GM18498 (cell line): ENCODE data around the gene ANTXR1.

Experiments
- ATAC-seq: cut with Tn5 transposase; IDR thresholded peaks from one replicate; pipeline ENCODE4 v1.9.1; 2021; ENCODE audit warnings: mild to moderate bottlenecking, moderate library complexity; ENCODE audit not compliant: unreplicated experiment

ANTXR1 gene

DNA sequence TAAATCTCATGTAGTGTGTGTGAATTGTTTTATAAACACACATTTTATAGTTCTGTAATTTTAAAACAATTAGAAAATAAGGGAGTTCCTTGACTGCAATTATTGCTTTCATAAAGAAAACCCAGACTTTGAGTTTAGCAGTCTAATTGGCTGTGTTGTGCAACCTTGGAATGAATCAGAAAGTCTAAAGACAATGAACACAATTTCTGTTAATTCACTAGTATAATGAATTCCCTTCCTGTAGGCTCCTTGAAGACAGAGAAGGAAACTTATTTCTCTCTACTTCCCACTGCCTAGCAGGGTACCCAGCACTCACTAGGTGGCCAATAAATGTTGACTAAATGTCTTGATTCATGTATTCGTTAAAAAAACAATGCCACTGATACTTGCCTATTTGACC is 79.9 kb downstream of the ANTXR1 start:
- ATAC-seq, result no peak

DNA sequence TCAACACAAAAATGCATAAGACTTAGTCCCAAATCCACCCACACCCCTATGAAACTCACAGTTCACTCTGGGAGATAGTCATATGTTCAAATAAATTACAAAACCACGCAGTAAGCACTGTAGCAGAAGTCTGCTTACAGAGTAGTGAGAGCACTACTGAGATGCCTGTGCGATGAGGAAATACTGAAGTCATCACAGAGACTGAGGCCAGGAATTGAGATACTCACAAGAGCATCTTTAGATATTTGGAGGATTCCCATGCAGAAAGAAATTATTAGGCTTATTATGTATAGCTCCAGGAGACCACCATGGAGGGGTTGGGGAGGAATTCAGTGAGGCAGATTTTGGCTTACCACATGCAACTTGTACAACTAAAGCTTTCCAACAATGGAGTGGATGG is 82.3 kb downstream of the ANTXR1 start:
- no peak for ATAC-seq

DNA sequence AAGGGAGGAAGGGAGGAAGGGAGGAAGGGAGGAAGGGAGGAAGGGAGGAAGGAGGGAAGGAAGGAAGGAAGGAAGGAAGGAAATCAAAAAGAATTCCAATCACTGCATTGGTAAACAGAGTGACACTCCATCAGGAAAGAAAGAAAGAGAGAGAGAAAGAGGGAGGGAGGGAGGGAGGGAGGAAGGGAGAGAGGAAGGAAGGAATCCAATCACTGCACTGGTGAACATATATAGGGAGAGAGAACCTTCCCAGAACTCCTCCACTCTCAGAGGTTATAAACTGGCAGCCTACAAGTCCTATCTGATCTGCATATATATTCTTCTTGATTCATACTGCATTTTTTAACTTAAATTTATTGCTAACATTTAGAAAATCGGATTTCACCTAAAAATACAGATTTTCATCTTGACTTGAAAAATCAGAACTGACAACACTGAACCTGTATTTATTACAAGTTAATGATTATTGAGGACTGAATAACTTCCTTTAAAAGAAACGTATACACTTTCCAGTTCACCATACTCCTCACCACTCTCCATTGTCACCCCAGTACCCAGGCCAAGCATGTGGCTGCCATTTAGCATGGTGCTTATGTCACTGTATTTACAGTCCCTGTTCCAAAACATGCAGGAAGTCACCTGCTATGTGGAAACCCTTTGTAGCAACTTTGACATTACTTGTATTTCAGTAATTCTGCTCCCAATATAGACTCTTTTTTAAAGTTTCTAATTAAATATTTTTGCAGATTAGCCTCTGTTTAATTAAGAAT is 83.5 kb downstream of the ANTXR1 start:
- ATAC-seq, result no peak

DNA sequence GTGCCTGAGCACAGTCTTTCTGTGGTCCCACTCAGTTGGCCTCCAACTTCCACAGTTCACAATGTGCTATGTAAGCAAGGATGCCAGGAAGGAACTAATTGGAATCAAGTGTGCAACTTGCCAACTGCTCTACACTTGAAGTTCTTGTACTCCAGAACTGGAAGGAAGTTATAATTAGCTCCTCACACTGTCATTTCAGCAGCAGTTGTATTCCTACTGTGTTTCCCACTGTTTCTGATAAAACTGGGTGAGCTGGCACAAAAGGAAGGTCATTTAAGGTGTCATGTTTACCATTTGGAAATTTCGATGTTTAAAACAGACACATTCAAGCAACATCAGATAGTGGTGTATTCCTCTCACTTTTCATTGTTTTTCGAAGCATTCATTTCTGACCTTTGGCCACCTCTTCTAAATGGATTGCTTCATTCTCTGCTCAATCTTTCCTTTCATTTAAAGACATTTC is 84.2 kb downstream of the ANTXR1 start:
- no peak for ATAC-seq

DNA sequence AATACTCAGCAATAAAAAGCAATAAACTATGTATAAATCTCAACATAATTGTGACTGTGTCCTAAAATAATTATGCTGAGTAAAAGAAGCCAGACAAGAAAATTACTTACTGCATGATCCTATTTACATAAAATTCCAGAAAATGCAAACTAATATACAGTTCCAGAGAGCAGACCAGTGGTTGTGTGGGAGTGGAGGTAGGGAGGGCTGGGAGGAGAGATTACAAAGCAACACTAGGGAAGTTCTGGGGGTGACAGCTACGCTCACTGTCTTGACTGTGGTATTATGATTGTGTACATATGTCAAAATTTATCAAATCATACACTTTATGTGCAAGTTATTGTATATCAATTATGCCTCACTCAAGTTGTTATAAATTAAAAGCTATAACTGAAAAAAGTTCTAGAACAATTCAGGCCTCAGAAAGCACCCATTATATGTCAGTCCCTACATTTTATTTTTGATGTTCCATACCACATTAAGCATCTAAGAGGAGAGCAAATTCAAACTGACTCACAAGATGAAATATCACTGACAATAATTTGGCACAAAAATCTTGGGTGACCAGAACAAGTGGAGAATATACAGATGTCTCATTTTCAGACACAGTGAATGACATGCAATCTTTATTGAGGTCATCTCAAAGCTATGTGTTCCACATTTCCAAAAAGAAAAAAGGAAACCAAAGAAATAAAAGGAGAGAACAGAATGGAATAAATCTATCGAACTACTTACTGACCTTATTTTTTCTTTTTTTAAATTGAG is 85.1 kb downstream of the ANTXR1 start:
- ATAC-seq, result no peak

DNA sequence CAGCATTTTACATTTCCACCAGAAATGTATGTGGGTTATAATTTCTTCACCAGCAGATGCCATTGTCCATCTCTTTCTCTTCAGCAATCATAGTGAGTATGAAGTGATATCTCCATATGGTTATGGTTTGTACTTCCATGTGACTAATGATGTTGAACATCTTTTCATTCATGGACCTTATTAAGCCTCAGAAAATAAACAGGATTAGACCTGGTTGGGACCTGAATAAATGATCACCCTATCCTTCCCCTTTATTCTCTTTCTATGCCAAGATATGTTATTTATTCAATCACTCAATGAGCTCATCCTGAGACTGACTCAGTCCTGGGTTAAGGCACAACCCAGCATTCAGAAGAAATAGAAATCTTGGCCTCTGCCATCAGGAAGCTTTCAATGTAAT is 86.6 kb downstream of the ANTXR1 start:
- no peak for ATAC-seq

DNA sequence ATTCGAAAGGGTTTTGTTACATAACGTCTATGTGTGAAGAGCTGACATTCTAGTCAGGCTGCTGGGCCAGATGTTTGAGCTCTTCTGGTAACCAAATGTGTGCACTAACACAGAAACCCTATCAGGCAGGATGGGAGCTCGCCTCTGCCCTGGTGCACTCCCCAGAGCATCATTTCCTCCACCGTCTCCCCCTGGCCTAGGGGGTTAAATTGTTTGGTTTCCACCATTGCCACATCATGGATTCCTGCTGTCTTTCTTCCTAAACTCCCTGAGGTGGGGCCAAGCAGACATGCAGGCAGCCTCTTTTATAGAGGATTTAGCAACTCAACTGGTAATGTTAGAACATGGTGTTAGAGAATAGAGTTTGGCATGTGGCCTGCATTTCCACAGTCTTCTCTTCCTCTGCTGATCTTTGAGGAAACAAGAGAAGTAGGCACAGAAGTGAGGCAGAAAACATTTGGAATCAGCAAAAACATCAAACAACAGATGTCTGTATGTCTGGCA is 87.3 kb downstream of the ANTXR1 start:
- no peak for ATAC-seq

DNA sequence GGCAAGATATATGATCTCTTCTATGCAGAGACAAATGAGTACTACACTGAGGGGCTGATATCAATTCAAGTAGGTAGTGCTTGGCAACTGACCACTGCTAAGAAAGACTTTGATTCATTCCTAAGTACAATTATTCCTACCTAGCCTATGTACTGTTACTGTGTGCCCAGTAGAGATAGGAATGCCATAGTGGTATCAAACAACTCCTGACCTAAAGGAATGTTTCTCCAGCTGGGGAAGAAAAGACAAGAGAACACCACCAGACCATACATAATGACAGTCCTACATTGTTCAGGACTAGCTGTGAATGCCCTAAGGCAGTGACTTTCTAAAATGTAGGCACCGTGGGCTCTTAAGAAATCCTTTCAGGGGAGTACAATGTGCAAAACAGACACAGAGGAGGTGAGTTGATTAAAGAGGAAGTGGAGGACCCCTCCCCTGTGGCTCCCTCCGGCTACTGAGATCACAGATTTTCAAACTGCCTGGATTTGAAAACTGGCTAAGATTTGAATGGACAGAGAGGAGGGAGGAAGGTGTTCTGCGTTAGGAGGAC is 89.1 kb downstream of the ANTXR1 start:
- ATAC-seq, result no peak

DNA sequence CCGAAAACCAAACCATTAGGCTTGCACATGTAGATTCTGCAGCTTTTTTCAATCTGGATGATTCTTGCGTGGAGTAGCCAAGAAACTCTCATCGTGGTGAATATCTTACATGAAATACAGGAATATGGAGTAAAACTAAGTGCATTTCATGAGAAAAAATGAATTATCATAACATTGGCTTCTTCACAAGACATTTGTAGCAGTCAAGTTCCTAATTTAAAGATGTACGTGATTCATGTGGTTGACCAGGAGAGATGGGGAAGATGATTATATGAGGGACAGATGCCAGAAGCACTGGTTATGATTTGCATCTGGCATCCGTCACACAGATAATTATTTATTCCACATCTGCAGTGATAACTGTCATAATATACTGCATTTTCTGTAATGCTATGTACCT is 90.4 kb downstream of the ANTXR1 start:
- ATAC-seq, result no peak

DNA sequence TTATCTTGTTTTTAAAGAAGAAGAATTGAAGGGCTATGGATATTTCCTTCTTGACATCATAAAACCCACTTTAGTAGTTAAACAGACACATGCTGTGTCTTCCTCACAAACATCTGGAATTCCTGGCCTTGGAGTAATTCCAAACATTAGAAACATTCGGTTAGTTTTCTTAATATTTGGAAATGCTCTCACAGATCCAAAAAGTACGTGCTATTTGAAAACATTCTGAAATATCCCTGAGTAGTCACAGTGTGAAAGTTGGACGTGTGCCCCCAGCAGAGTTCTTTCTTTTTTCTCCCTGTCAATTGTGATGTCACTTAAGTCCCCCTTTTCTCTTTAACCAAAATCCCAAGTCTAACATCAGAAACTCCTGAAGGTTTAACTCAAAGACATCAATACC is 91.3 kb downstream of the ANTXR1 start:
- ATAC-seq, result no peak

DNA sequence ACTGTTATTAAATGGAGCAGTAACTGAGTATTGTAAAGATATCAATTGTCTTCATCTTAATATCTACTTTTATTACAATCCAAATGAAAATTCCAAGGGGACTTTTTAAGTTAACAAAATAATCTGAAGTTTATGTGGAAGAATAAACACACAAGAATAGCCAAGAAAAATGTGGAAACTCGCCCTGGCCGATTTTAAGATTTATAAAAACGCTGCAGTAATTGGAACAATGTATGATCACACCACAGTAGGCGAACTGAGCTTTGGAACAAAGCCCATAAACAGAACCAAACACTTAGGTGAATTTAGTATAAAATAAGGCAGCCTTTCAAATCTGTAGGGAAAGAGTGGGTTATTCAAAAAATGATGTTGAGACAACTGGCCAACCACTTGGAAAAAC is 96.3 kb downstream of the ANTXR1 start:
- no peak for ATAC-seq

DNA sequence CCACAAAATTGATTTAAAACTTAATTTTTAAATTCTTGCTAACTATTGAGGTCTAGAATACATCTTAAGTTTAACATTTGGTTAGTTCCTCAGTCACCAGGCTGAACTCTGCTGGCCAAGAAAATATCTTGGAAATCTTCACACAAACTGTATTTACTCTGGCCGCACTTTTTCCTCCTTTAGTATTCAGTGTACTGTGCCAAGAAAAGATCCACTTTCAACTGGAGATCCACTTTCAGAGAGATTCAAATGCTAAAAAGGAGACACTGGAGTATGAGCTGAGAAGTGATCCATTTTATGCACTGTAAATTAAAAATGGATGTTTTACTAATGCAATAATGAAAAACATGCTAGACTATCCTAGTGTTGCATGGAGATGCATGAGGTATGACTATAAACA is 98.1 kb downstream of the ANTXR1 start:
- no peak for ATAC-seq

DNA sequence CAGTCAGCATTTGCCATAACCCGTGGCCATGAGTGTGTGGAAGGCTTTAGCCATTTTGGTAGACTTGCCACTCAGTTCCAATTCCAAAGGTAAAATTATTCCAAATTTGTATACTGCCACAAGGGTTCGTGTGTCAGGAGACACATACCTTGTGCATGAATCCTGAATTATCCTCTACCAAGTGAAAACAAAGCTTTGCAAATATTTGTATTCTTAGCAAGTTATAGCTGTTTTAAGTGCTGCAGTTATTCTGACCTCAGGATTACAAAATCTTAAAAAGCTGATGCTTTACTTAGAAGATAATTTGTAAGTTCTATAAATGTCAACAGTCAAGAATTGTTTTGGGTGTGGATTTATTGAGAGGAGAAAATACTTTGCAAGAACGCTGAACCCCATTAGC is 100.6 kb downstream of the ANTXR1 start:
- no peak for ATAC-seq

DNA sequence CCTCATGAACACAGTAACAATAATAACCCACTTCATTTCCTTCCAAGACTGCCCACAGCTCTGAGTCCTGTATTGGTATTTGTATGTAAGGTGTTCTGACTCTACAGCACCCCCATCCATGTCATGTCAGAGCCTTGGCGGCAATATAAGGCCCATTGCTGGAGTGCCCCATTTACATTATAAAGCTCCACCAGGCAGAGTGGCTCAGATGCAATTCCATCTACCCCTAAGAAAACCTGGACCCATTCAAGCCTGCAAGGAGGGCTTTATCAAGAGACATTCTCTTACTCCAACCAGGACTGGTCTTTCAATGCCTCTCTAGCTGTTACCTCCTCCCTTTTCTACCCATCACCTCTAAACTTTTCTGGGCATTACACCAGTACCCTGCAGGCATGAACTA is 101.6 kb downstream of the ANTXR1 start:
- no peak for ATAC-seq

DNA sequence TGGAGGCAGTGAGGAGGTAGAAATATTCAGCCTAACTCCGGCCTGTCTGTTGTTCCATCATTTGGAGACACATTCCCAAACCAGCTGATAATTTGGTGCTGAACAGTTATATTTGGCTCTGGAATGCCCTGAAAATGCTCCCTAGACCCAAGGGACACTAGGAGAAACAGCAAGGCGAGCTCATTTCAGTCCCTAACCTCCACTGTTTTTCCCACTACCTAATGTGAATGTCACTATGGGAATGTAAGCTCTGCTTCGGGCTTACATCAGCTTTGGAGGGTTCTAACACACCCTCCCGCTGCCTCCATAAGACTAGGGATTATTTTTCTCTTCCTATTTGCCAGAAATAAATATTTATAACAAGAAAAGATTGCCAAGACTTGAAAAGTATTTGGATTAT is 103.5 kb downstream of the ANTXR1 start:
- no peak for ATAC-seq

DNA sequence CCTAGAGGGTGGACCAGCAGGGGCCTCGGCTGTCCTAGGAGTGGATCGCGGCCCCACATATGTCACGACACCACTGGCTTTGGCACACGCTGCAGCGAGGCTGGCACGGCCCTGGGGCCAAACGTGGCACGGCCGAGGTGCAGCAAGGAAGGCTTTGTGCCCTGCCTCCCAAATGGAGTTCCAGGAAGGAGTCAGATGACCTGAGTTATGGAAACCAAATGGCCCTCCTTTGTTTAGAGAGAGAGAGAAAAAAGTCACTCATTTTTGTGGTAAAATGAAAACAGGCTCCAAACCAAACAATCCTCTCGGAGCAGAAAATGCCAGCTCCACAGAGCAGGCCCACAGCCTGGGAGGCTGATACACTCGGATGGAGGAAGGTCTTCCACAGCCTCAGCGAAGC is 105.6 kb downstream of the ANTXR1 start:
- no peak for ATAC-seq

DNA sequence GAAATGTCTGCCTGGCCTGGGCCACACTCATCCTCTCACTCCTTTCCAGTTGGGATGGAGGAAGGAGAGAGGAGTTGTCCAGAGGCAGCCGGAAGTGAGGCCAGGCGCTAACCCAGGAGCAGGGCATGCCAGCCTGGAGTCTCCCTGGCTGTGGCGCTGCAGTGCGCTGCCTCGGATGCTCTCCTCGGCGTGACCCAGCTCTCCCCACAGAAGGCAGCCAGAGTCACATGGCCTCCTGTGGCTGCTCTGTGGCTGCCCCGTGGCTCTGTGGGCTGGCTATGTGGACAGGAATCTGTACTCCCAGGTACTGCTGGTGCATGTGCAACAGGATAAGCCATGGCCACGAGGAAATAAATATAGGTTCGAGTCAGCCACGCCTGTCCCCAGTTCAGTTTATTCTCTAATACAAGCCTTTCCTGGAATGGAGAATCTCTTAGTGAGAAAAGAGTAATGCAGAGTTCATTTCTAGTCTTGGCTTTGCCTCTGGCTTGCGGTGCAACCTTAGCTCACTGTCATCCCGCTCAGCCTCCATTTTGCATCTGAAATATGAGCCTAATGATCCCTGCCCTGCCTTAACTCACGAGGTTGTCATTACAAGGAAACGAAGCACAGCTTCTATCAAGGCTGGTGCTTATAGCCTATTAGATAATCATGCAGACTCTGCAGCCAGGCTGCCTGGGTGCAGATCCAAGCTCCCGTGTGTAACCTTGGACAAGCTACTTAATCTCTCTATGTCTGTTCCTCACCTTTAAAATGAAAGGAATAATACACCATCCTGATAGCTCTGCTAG is 106.3 kb downstream of the ANTXR1 start:
- no peak for ATAC-seq

DNA sequence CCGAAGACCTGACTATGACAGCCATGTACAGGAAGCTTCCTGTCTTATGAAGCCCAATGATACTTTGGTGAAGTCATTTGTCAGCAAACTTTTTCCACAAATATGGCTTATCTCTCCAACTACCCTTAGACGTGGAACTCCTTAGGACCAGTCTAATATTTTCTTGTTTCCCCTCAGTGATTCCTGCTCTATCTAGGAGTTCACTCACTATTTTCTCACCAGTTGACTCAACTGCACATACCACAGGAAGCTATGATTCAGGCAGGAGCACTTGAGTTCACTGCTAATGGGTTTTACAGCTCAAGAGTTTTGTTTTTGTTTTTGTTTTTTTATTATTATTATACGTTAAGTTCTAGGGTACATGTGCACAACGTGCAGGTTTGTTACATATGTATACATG is 109.3 kb downstream of the ANTXR1 start:
- ATAC-seq, result no peak

DNA sequence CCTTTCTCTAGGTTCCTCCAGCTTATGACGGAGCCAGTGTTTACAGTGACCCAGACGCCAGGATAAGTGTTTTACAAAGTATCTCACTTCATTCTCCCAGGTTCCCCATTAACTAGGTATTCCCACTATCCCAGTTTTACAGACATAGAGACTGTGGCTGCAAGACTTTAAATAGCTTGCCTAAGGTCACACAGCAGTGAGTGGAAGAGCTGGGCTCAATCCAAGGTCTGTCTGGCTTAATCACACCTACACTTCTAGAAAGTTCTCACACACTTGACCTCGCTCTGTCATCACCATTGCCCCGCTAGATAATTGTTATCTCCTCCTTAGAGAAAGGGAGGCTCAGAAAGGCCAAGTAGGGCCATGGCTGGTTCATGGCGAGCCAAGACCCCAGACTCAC is 110.2 kb downstream of the ANTXR1 start:
- ATAC-seq, result no peak

DNA sequence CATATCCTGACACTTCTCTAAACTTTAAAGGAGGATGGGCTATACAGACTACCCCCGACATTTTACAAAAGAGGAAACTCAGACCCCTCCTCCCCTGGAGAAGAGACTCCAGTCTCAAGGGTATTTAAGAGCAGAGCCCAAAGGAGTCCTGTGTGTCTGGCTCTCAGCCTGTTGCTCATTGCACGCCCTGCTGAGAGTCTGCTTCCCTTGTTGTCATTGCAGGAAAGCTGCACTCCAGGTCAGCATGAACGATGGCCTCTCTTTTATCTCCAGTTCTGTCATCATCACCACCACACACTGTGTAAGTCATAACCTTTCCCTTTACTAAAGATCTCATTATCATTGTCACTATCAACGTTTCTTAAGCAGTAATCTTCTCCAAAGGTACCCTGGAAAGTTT is 111.4 kb downstream of the ANTXR1 start:
- ATAC-seq, result no peak

DNA sequence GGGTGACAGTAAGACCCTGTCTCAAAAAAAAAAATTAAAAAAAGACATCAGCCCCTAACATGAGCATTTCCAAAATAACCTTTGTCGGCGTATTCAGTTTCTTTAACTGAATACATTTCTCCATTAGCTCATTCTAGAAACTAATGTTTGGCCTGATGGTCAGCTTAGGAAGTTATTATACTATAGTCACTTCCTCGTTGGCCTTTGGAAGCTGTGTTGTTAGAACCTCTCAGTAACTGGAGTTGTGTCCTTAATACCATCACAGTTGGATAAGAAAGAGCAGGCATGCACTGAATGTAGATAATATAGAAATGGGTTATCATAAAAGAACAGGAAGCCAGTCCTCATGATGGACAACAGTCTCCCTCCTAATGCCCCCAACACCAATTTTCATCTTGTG is 112.8 kb downstream of the ANTXR1 start:
- no peak for ATAC-seq
